Karpas-422 (cell line): ENCODE measurements around the gene TXNL4A. TPM values are rescaled to one million over a fixed set of nuclear protein-coding genes. Genes with fewer than 3 reads are reported as not detected.

Experiments
- DNase-seq: peaks from one replicate; pipeline ENCODE4 v3.0.0-alpha.2; 2015
- H2AFZ ChIP-seq: fragments of 200-600 bp; sonication (generic); 2 replicates; pipeline ENCODE4 v1.6.1; 2014; ENCODE audit warnings: antibody characterized with exemption, low read length, mixed read lengths
- H3K27ac ChIP-seq: fragments of 200-600 bp; sonication (generic); 2 replicates; pipeline ENCODE4 v1.5.1; 2014; ENCODE audit warnings: mild to moderate bottlenecking, low read length, moderate library complexity
- H3K27me3 ChIP-seq: fragments of 200-600 bp; sonication (generic); 2 replicates; pipeline ENCODE4 v1.6.1; 2014; ENCODE audit warnings: low read length, mixed read lengths
- H3K36me3 ChIP-seq: fragments of 200-600 bp; sonication (generic); 2 replicates; pipeline ENCODE4 v1.6.1; 2014; ENCODE audit warnings: low read length, mixed read lengths; ENCODE audit not compliant: insufficient read depth
- H3K4me1 ChIP-seq: fragments of 200-600 bp; sonication (generic); 2 replicates; pipeline ENCODE4 v1.6.1; 2014; ENCODE audit warnings: mild to moderate bottlenecking, low read length, mixed read lengths
- H3K4me2 ChIP-seq: fragments of 200-600 bp; sonication (generic); 2 replicates; pipeline ENCODE4 v1.6.1; 2014; ENCODE audit warnings: low read length, low read depth, mild to moderate bottlenecking; ENCODE audit not compliant: poor library complexity, severe bottlenecking
- H3K4me3 ChIP-seq: fragments of 200-600 bp; sonication (generic); 2 replicates; pipeline ENCODE4 v1.5.1; 2014; ENCODE audit warnings: mild to moderate bottlenecking, antibody characterized with exemption, low read length, mixed read lengths
- H3K79me2 ChIP-seq: fragments of 200-600 bp; sonication (generic); 2 replicates; pipeline ENCODE4 v1.6.1; 2014; ENCODE audit warnings: mild to moderate bottlenecking, low read length, mixed read lengths
- H3K9ac ChIP-seq: fragments of 200-600 bp; sonication (generic); 2 replicates; pipeline ENCODE4 v1.6.0; 2014; ENCODE audit warnings: low read length
- H3K9me2 ChIP-seq: fragments of 200-600 bp; sonication (generic), shearing (Covaris generic); replicated peaks from 2 replicates; pipeline ENCODE4 v1.6.0; 2014; ENCODE audit warnings: mild to moderate bottlenecking, low read length, moderate library complexity; ENCODE audit not compliant: insufficient read depth
- H3K9me3 ChIP-seq: fragments of 300-700, 200-600 bp; sonication (generic); 2 replicates; pipeline ENCODE4 v1.6.1; 2014; ENCODE audit warnings: low read length, mixed read lengths
- H4K20me1 ChIP-seq: fragments of 200-600 bp; sonication (generic); 2 replicates; pipeline ENCODE4 v1.6.1; 2014; ENCODE audit warnings: mild to moderate bottlenecking, antibody characterized with exemption, low read length, low read depth; ENCODE audit not compliant: insufficient read depth
- total RNA-seq: library from RNA; depleted of rRNA; stranded (reverse); fragments of >200 nt; shearing (Covaris generic); gene quantifications from 2 replicates; pipeline ENCODE4 v1.2.3, GENCODE V29; 2014; ENCODE audit warnings: low replicate concordance

TXNL4A gene
- total RNA-seq, 1 experiment from 2014 or later = 186 TPM

DNA sequence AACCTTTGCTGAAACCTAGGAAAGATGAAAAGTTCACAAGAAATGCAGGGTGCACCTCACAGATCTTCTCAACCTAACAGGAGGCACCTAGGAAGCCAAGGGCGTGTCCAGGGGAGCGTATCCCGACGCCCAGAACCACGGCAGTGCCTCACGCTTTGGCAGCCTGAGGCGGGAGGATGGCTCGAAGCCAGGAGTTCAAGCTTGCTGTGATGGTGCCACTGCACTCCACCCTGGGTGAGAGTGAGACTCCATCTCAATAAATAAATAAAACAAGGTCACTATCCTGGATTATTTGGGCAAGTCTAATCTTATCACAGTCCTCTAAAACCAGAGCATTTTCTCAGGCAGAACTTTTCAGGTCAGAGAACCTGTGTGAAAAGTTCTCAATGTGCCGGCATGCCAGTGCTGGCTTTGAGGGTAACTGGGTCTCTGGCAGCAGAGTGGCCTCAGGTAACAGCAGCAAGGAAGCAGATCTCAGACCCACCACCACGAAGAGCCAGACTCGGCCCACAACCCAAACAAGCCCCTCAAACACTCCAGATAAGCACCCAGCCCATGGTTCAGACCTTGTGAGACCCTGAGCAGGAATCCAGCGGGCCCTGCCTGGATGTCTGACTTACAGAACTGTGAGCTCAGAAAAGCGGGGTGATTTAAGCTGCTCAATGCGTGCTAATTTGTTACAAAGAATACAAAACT lies 12.2 kb downstream of the TXNL4A start:
- peaks cover 40% of the 10 kb centered on the region; the same call in 1 of the 2 replicates for H3K36me3 ChIP-seq
- H3K9me3 ChIP-seq = no peaks in the 10 kb centered on the region
- no peak overlapping the region for H3K4me3 ChIP-seq
- no peaks in the 10 kb centered on the region for H3K9me2 ChIP-seq
- H2AFZ ChIP-seq = no peak overlapping the region
- H3K9ac ChIP-seq = no peak overlapping the region
- H3K27me3 ChIP-seq = no peaks in the 10 kb centered on the region
- DNase-seq = no peak
- H3K79me2 ChIP-seq = peaks cover 88% of the 10 kb centered on the region
- H3K27ac ChIP-seq = no peak overlapping the region
- no peaks in the 10 kb centered on the region for H3K4me1 ChIP-seq
- H3K4me2 ChIP-seq = no peak overlapping the region
- H4K20me1 ChIP-seq = peaks cover 80% of the 10 kb centered on the region

- H2AFZ ChIP-seq = no peak overlapping the region
- DNase-seq = no peak
- H3K4me1 ChIP-seq = no peaks in the 10 kb centered on the region
- no peak overlapping the region for H3K4me2 ChIP-seq
- no peaks in the 10 kb centered on the region for H3K27me3 ChIP-seq
- peaks cover 78% of the 10 kb centered on the region for H3K79me2 ChIP-seq
- no peak overlapping the region for H3K4me3 ChIP-seq
- no peak overlapping the region for H3K9ac ChIP-seq
- peaks cover 79% of the 10 kb centered on the region for H4K20me1 ChIP-seq
- H3K27ac ChIP-seq = no peak overlapping the region
- H3K9me3 ChIP-seq = no peaks in the 10 kb centered on the region
- H3K9me2 ChIP-seq = no peaks in the 10 kb centered on the region
- peaks cover 50% of the 10 kb centered on the region; the same call in 1 of the 2 replicates for H3K36me3 ChIP-seq
Measured at GRCh38 chr18:79975043-79975442, 13.3 kb downstream of the TXNL4A start.

GRCh38 chr18:79974025-79974654 lies 14.2 kb downstream of the TXNL4A start:
- Histone ChIP-seq H3K9me3 (no peaks in the 10 kb centered on the region), H4K20me1 (peaks cover 77% of the 10 kb centered on the region), H3K9me2 (no peaks in the 10 kb centered on the region), H3K36me3 (peaks cover 46% of the 10 kb centered on the region; the same call in 1 of the 2 replicates), H3K9ac (no peak overlapping the region), H2AFZ (no peak overlapping the region), H3K4me3 (no peak overlapping the region), H3K4me1 (no peaks in the 10 kb centered on the region), H3K27ac (no peak overlapping the region), H3K27me3 (no peaks in the 10 kb centered on the region), H3K4me2 (no peak overlapping the region), H3K79me2 (peaks cover 74% of the 10 kb centered on the region)
- no peak for DNase-seq

- Histone ChIP-seq H4K20me1 (peaks cover 77% of the 10 kb centered on the region), H3K27me3 (no peaks in the 10 kb centered on the region)
Measured at GRCh38 chr18:79973517-79973916, 14.8 kb downstream of the TXNL4A start.

GRCh38 chr18:79972720-79973119 lies 15.6 kb downstream of the TXNL4A start:
- Histone ChIP-seq H3K27ac (no peak overlapping the region), H3K36me3 (peaks cover 46% of the 10 kb centered on the region; the same call in 1 of the 2 replicates), H4K20me1 (peaks cover 79% of the 10 kb centered on the region), H3K9ac (no peak overlapping the region), H3K27me3 (no peaks in the 10 kb centered on the region), H3K4me3 (no peak overlapping the region), H3K4me2 (no peak overlapping the region), H3K9me3 (no peaks in the 10 kb centered on the region), H3K9me2 (no peaks in the 10 kb centered on the region), H2AFZ (no peak overlapping the region), H3K4me1 (no peaks in the 10 kb centered on the region), H3K79me2 (peaks cover 60% of the 10 kb centered on the region)
- no peak for DNase-seq

More at GRCh38 chr18:79973517-79973916, 14.8 kb downstream of the TXNL4A start:
- no peaks in the 10 kb centered on the region for H3K9me3 ChIP-seq
- H3K79me2 ChIP-seq = peaks cover 68% of the 10 kb centered on the region
- DNase-seq = no peak
- no peak overlapping the region for H2AFZ ChIP-seq
- H3K9ac ChIP-seq = no peak overlapping the region
- H3K36me3 ChIP-seq = peaks cover 46% of the 10 kb centered on the region; the same call in 1 of the 2 replicates
- H3K4me1 ChIP-seq = no peaks in the 10 kb centered on the region
- no peak overlapping the region for H3K4me2 ChIP-seq
- no peak overlapping the region for H3K27ac ChIP-seq
- H3K4me3 ChIP-seq = no peak overlapping the region
- H3K9me2 ChIP-seq = no peaks in the 10 kb centered on the region

- Histone ChIP-seq H2AFZ (no peak overlapping the region), H3K9ac (no peak overlapping the region), H3K36me3 (peaks cover 43% of the 10 kb centered on the region; the same call in 1 of the 2 replicates)
Measured at GRCh38 chr18:79971986-79972385, 16.4 kb downstream of the TXNL4A start.

DNA sequence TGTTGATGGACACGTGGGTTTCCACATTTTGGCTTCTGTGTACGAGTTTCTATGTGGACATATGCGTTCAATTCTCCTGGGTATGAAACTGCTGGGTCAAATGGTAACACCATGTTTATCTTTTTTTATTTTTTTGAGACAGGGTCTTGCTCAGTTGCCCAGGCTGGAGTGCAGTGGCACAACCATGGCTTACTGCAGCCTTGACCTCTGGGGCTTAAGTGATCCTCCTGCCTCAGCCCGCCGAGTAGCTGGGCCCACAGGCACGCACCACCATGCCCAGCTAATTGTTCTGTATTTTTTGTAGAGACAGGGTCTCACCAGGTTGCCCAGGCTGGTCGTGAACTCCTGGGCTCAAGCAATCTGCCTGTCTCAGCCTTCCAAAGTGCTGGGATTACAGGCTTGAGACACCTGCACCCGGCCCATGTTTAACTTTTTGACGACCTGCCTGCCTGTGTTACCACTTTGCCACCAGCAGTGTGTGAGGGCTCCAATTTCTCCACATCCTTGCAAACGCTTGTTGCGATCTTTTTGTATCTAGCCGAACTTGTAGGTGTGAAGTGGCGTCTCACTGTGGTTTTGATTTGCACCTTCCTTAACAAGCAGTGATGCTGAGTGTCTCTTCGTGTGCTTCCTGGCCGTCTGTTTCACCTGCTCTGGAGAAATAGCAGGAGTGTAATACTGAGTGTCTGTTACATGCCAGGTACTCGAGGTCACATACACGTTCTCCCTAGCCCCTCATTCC lies 17.0 kb downstream of the TXNL4A start:
- peaks cover 43% of the 10 kb centered on the region; the same call in 1 of the 2 replicates for H3K36me3 ChIP-seq
- no peak overlapping the region for H2AFZ ChIP-seq
- no peaks in the 10 kb centered on the region for H3K27me3 ChIP-seq
- no peaks in the 10 kb centered on the region for H3K9me2 ChIP-seq
- no peak overlapping the region for H3K9ac ChIP-seq
- DNase-seq = no peak
- no peak overlapping the region for H3K27ac ChIP-seq
- H3K4me2 ChIP-seq = no peak overlapping the region
- no peaks in the 10 kb centered on the region for H3K9me3 ChIP-seq
- H3K4me1 ChIP-seq = no peaks in the 10 kb centered on the region
- peaks cover 75% of the 10 kb centered on the region for H4K20me1 ChIP-seq
- no peak overlapping the region for H3K4me3 ChIP-seq
- peaks cover 46% of the 10 kb centered on the region for H3K79me2 ChIP-seq

More at GRCh38 chr18:79971986-79972385, 16.4 kb downstream of the TXNL4A start:
- H3K79me2 ChIP-seq = peaks cover 52% of the 10 kb centered on the region
- H4K20me1 ChIP-seq = peaks cover 80% of the 10 kb centered on the region
- DNase-seq = no peak
- no peak overlapping the region for H3K4me3 ChIP-seq
- H3K27me3 ChIP-seq = no peaks in the 10 kb centered on the region
- no peaks in the 10 kb centered on the region for H3K9me3 ChIP-seq
- no peak overlapping the region for H3K4me2 ChIP-seq
- no peaks in the 10 kb centered on the region for H3K9me2 ChIP-seq
- no peaks in the 10 kb centered on the region for H3K4me1 ChIP-seq
- H3K27ac ChIP-seq = no peak overlapping the region
